Endodermal cell (in vitro differentiated cells): Measurements from ENCODE around the gene THUMPD2. TPM values are rescaled to one million over a fixed set of nuclear protein-coding genes. Genes with fewer than 3 reads are reported as not detected.
A peak's percentile ranks its signal among the peaks of the same experiment; 100 is the strongest.

Experiments used
- DNase-seq: peaks from one replicate; pipeline ENCODE4 v3.0.0-alpha.2; 2017
- H3K27ac ChIP-seq: 2 replicates; pipeline ENCODE4 v1.5.1; 2013; ENCODE audit warnings: mild to moderate bottlenecking, low read depth, low read length, moderate library complexity
- H3K27me3 ChIP-seq: 2 replicates; pipeline ENCODE4 v1.6.1; 2013; ENCODE audit warnings: mild to moderate bottlenecking, low read length, moderate library complexity; ENCODE audit not compliant: insufficient read depth, control insufficient read depth, poor library complexity, severe bottlenecking
- H3K36me3 ChIP-seq: 2 replicates; pipeline ENCODE4 v1.7.0; 2013; ENCODE audit warnings: mild to moderate bottlenecking, low read length, moderate library complexity; ENCODE audit not compliant: control insufficient read depth, insufficient read depth
- H3K4me1 ChIP-seq: one replicate; pipeline ENCODE4 v1.7.0; 2013; ENCODE audit warnings: low read length; ENCODE audit not compliant: control insufficient read depth, insufficient read depth
- H3K4me3 ChIP-seq: 2 replicates; pipeline ENCODE4 v1.5.1; 2013; ENCODE audit warnings: mild to moderate bottlenecking, low read length, moderate library complexity
- H3K9ac ChIP-seq: 2 replicates; pipeline ENCODE4 v1.6.1; 2013; ENCODE audit warnings: mild to moderate bottlenecking, low read length, moderate library complexity; ENCODE audit not compliant: poor library complexity, severe bottlenecking; ENCODE audit errors: extremely low read depth
- H3K9me3 ChIP-seq: 2 replicates; pipeline ENCODE4 v1.6.1; 2013; ENCODE audit warnings: mild to moderate bottlenecking, low read length, moderate library complexity; ENCODE audit not compliant: control insufficient read depth
- H3K27ac Mint-ChIP-seq: 2 replicates; pipeline ENCODE4 v1.8.0; 2020; ENCODE audit warnings: mixed read lengths
- H3K27me3 Mint-ChIP-seq: 2 replicates; pipeline ENCODE4 v1.8.0; 2021; ENCODE audit warnings: mild to moderate bottlenecking, mixed read lengths; ENCODE audit not compliant: insufficient read depth
- H3K36me3 Mint-ChIP-seq: 2 replicates; pipeline ENCODE4 v1.8.0; 2020; ENCODE audit warnings: low read depth, mixed read lengths
- H3K4me1 Mint-ChIP-seq: 2 replicates; pipeline ENCODE4 v1.8.0; 2020; ENCODE audit warnings: mixed read lengths
- H3K4me3 Mint-ChIP-seq: 2 replicates; pipeline ENCODE4 v1.8.0; 2020; ENCODE audit warnings: mild to moderate bottlenecking, moderate library complexity, mixed read lengths
- H3K9me3 Mint-ChIP-seq: 2 replicates; pipeline ENCODE4 v1.8.0; 2020; ENCODE audit warnings: mild to moderate bottlenecking, mixed read lengths
- CTCF ChIP-seq: fragments of 200-600 bp; sonication (generic); conservative IDR thresholded peaks from 2 replicates; pipeline ENCODE4 v1.5.0; 2021; ENCODE audit warnings: antibody characterized with exemption, mild to moderate bottlenecking
- WGBS, 2 experiments: methylation state at CpG; one replicate each; pipeline versions ENCODE4 v1.1.5 to v1.1.7; 2013; ENCODE audit warnings: missing lambda C conversion rate in 2 of 2, mixed read lengths in 1 of 2; ENCODE audit not compliant: insufficient coverage in 1 of 2, insufficient read length in 1 of 2; 5-methylcytosine and 5-hydroxymethylcytosine counted together
- long read RNA-seq, 4 experiments: library from polyadenylated mRNA in 2 of 4; library from RNA in 1 of 4; library from capped mRNA in 1 of 4; stranded (forward) in 3 of 4; unstranded in 1 of 4; transcript quantifications; one replicate each; pipeline ENCODE4 v2.0.0, GENCODE V29; 2020 to 2021; ENCODE audit warnings: inconsistent platforms in 1 of 4
- polyA plus RNA-seq, 2 experiments: library from polyadenylated mRNA; stranded (reverse); fragments of 50-300 nt; gene quantifications; one replicate each; pipeline ENCODE4 v1.2.3, GENCODE V29; 2013
- total RNA-seq, 2 donors: library from RNA; stranded (reverse); fragmentation: NEBNext Ultra II Directional in 1 of 2; extraction: Animal tissue kit (Norgen Biotek cat#: 25700) in 1 of 2; gene quantifications; 2 replicates in 1 of 2; 3 replicates in 1 of 2; pipeline ENCODE4 v1.2.1, GENCODE V29; 2021

The THUMPD2 gene
- 10 to 100 TPM; 11.3 to 13.6 TPM for total RNA-seq
- polyA plus RNA-seq (2013, experiment 1 of 2): 14.2 TPM
- polyA plus RNA-seq (2013, experiment 2 of 2): 11.5 TPM
- long read RNA-seq, experiment 1, partial matches to known transcripts: 3 of 10 reads
- long read RNA-seq, experiment 1, other reads (novel, unspliced or antisense): 0 of 10 reads
- long read RNA-seq, experiment 2, transcript THUMPD2-204 (10 exons, 1,970 nt): major isoform, 14 of 32 reads
- long read RNA-seq, experiment 2, partial matches to known transcripts: 4 of 32 reads
- long read RNA-seq, experiment 2, other reads (novel, unspliced or antisense): 14 of 32 reads
- long read RNA-seq, experiment 3, transcript THUMPD2-204 (10 exons, 1,970 nt): major isoform, 15 of 45 reads
- long read RNA-seq, experiment 3, transcript THUMPD2-201 (11 exons, 2,089 nt): minor isoform, 6 of 45 reads
- long read RNA-seq, experiment 3, partial matches to known transcripts: 2 of 45 reads
- long read RNA-seq, experiment 3, other reads (novel, unspliced or antisense): 22 of 45 reads
- long read RNA-seq, experiment 4, transcript THUMPD2-204 (10 exons, 1,970 nt): major isoform, 17 of 35 reads
- long read RNA-seq, experiment 4, partial matches to known transcripts: 5 of 35 reads
- long read RNA-seq, experiment 4, other reads (novel, unspliced or antisense): 10 of 35 reads

DNA sequence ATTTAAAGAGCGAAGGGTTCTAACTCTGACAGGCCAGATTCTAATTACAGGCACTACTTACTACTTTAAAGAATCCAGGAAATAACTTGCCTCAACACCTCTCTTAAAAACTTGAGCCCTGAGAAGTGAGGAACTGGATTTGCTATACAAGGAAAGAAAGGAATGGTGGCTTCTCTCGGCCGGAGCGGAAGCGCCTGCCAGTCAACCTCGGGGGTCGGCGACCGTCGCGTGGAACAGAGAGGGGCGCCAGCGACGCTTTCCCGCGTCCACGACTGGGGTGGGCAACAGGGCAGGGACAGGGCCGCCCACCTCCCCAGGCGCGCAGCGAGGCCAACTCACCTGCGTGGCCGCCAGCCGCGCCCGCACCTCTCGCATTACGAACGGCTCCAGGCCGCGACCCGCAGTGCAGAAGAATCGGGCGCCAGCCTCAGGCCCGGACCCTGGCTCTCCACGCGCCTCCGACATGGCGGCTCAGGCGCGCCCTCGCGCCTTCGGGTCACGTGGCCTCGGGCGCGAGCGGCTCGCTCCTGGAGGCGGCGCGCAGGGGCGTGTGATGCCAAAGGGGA is at the start of gene THUMPD2:
THUMPD2 (minus strand) TSS at position 484 of the 566 bp plus-strand sequence; CDS start at position 465, 19 bp downstream.
- Histone ChIP-seq H3K27ac (peak within 1 kb of the TSS; percentile 61), H3K4me1 (peaks cover 2% of the 10 kb centered on the region), H3K27me3 (no peaks in the 10 kb centered on the region), H3K4me3 (peak within 1 kb of the TSS; percentile 99), H3K9ac (peak within 1 kb of the TSS; percentile 78), H3K36me3 (peaks cover 8% of the 10 kb centered on the region), H3K9me3 (peaks cover 8% of the 10 kb centered on the region)
- WGBS, 2 experiments: 1% methylated on average over 28 to 52 of the region's 54 CpGs
- TF ChIP-seq CTCF: no peak
- H3K36me3 Mint-ChIP-seq: peaks cover 14% of the 10 kb centered on the region
- peak within 1 kb of the TSS; percentile 76 for H3K4me3 Mint-ChIP-seq
- no peaks in the 10 kb centered on the region for H3K27me3 Mint-ChIP-seq
- peaks cover 16% of the 10 kb centered on the region for H3K4me1 Mint-ChIP-seq
- H3K27ac Mint-ChIP-seq: peak within 1 kb of the TSS; percentile 67
- peak; percentile 91 for DNase-seq
- H3K9me3 Mint-ChIP-seq: peaks cover 4% of the 10 kb centered on the region

DNA sequence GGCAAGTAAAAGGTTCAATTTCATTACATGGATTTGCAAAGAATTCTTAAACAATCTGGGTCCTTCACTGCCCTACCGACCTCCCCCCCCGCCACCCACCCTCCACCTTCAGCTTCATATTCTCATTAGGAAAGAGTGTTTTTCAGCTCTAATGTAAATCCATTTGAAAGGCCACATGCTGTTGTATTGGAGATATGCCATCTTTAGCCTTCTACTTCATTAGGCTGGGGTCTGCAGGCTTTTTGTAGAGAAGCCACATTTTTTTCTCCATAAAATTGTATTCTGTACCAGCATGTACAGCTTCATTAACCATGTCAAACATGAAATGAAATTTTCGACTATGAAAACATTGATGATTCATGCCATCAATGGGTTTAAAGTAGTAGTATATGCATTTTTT is 42.8 kb upstream of the THUMPD2 start:
- no peak for DNase-seq
- no peaks in the 10 kb centered on the region for H3K27me3 ChIP-seq
- Mint-ChIP-seq H3K4me1 (peaks cover 9% of the 10 kb centered on the region), H3K27me3 (no peaks in the 10 kb centered on the region), H3K36me3 (no peaks in the 10 kb centered on the region), H3K27ac (no peak overlapping the region), H3K4me3 (no peak overlapping the region), H3K9me3 (no peaks in the 10 kb centered on the region)
- no peaks in the 10 kb centered on the region for H3K9me3 ChIP-seq
- WGBS, 2 experiments: 70% methylated on average over 3 of the region's 3 CpGs; no CpG with 5 or more reads in 1 of the 2 experiments
- H3K4me1 ChIP-seq: no peaks in the 10 kb centered on the region
- no peak for TF ChIP-seq CTCF
- no peaks in the 10 kb centered on the region for H3K36me3 ChIP-seq
- no peak overlapping the region for H3K27ac ChIP-seq
- H3K4me3 ChIP-seq: no peak overlapping the region
- H3K9ac ChIP-seq: no peak overlapping the region

GRCh38 chr2:39816845-39817244 is 37.8 kb upstream of the THUMPD2 start:
- Histone ChIP-seq H3K36me3 (no peaks in the 10 kb centered on the region), H3K9me3 (no peaks in the 10 kb centered on the region), H3K4me3 (no peak overlapping the region), H3K4me1 (no peaks in the 10 kb centered on the region), H3K27me3 (no peaks in the 10 kb centered on the region), H3K9ac (no peak overlapping the region), H3K27ac (no peak overlapping the region)
- Mint-ChIP-seq H3K36me3 (no peaks in the 10 kb centered on the region), H3K9me3 (peaks cover 4% of the 10 kb centered on the region), H3K4me3 (no peak overlapping the region), H3K4me1 (peaks cover 9% of the 10 kb centered on the region), H3K27ac (no peak overlapping the region), H3K27me3 (no peaks in the 10 kb centered on the region)
- TF ChIP-seq CTCF: no peak
- WGBS, 2 experiments: 95 to 97% methylated on average over 2 to 8 of the region's 8 CpGs
- DNase-seq: no peak
